ENCODE data around the gene NCOA1.

- TF ChIP-seq POLR2A (IDR thresholded peaks at IDR 0.05) (no peak), CTCF (IDR thresholded peaks at IDR 0.05) (no peak)
Observed at GRCh38 chr2:24731040-24731439, 240.0 kb downstream of the NCOA1 start.

Measured in testis (tissue), 2 donors.